K562 (cell line): Measurements from ENCODE around the gene NOD1. TPM values are rescaled to one million over a fixed set of nuclear protein-coding genes. Genes with fewer than 3 reads are reported as not detected.

Source experiments
- ATAC-seq: fragments of 200-7000 bp; cut with Tn5 transposase; 3 replicates; pipeline ENCODE4 v1.9.1; 2020; ENCODE audit warnings: moderate library complexity
- BruUV-seq: library from RNA; stranded (reverse); fragments of 400-500 nt; replicated peaks from 2 replicates; lab custom pipeline; 2021; lab: Mats Ljungman, UMichigan
- CTCF ChIA-PET: fragments of 300-600 bp; formaldehyde crosslinking; extraction: SDS; loops from one replicate; lab custom pipeline; 2021; ENCODE audit warnings: low intra/inter-chr PET ratio; lab: Yijun Ruan, JAX
- POLR2A ChIA-PET: fragments of 300-600, 350-650 bp; sonication (Branson Sonifier 250); formaldehyde crosslinking; extraction: SDS; loops from one replicate; lab custom pipeline; 2021; ENCODE audit warnings: antibody characterized with exemption, inconsistent platforms; lab: Yijun Ruan, JAX
- DNase-seq, 4 experiments: peaks; one replicate each; pipeline versions ENCODE4 v3.0.0 to v3.0.0-alpha.2; 2011 to 2018; ENCODE audit warnings: low spot score in 3 of 4, mixed read lengths in 3 of 4; ENCODE audit errors: extremely low read depth in 1 of 4
- FAIRE-seq: peaks from 2 replicates; lab custom pipeline; 2011; peaks lifted over from hg19 to GRCh38; lab: Jason Lieb, UNC
- H2AFZ ChIP-seq: 2 replicates; pipeline ENCODE4 v1.6.0; 2011; ENCODE audit warnings: low read depth, low read length, control low read depth, inconsistent platforms
- H3K27ac ChIP-seq: fragments of 200-600 bp; 3 replicates; pipeline ENCODE4 v1.8.0; 2011; ENCODE audit warnings: low read depth, mild to moderate bottlenecking, control low read depth, inconsistent platforms, low read length, moderate library complexity, mixed read lengths; ENCODE audit errors: extremely low read depth
- H3K27me3 ChIP-seq, 2 experiments: fragments of 300-600 bp in 1 of 2; 2 replicates in 1 of 2; 3 replicates in 1 of 2; pipeline versions ENCODE4 v1.6.0 to v1.8.0; 2011; ENCODE audit warnings: inconsistent platforms in 2 of 2, low read length in 2 of 2, mild to moderate bottlenecking in 1 of 2, mixed read lengths in 1 of 2, moderate library complexity in 1 of 2; ENCODE audit not compliant: control insufficient read depth in 2 of 2, insufficient read depth in 2 of 2
- H3K36me3 ChIP-seq: fragments of 300-600 bp; 3 replicates; pipeline ENCODE4 v1.8.0; 2011; ENCODE audit warnings: mild to moderate bottlenecking, low read length, inconsistent platforms; ENCODE audit not compliant: control insufficient read depth, insufficient read depth
- H3K4me1 ChIP-seq, 2 experiments: fragments of 200-600 bp in 1 of 2; replicated peaks in 1 of 2; 2 replicates in 1 of 2; 3 replicates in 1 of 2; pipeline versions ENCODE4 v1.5.1 to v1.8.0; 2011; ENCODE audit warnings: inconsistent platforms in 2 of 2, low read length in 2 of 2, mild to moderate bottlenecking in 1 of 2, mixed read lengths in 1 of 2, moderate library complexity in 1 of 2; ENCODE audit not compliant: control insufficient read depth in 2 of 2, insufficient read depth in 2 of 2
- H3K4me2 ChIP-seq: 2 replicates; pipeline ENCODE4 v1.6.1; 2011; ENCODE audit warnings: low read length, control low read depth, inconsistent platforms, mixed read lengths; ENCODE audit not compliant: insufficient read depth
- H3K4me3 ChIP-seq: fragments of 200-600 bp; sonication (generic), shearing (Covaris generic); 2 replicates; pipeline ENCODE4 v1.5.1; 2016; ENCODE audit warnings: control low read depth, inconsistent platforms
- H3K79me2 ChIP-seq: fragments of 200-600 bp; 3 replicates; pipeline ENCODE4 v1.8.0; 2011; ENCODE audit warnings: low read length, inconsistent platforms; ENCODE audit not compliant: control insufficient read depth, insufficient read depth
- H3K9ac ChIP-seq, 2 experiments: 2 replicates each; pipeline versions ENCODE4 v1.6.0 to v1.6.1; 2011; ENCODE audit warnings: low read depth in 2 of 2, low read length in 2 of 2, control low read depth in 1 of 2, inconsistent platforms in 1 of 2, mild to moderate bottlenecking in 1 of 2, mixed read lengths in 1 of 2; ENCODE audit not compliant: insufficient read depth in 1 of 2
- H3K9me1 ChIP-seq: one replicate; pipeline ENCODE4 v1.6.0; 2011; ENCODE audit warnings: inconsistent platforms, mild to moderate bottlenecking, low read length, moderate library complexity; ENCODE audit not compliant: control insufficient read depth, insufficient read depth
- H3K9me3 ChIP-seq: replicated peaks from 2 replicates; pipeline ENCODE4 v1.5.1; 2011; ENCODE audit warnings: low read depth, low read length, inconsistent platforms; ENCODE audit not compliant: control insufficient read depth, insufficient read depth
- H4K20me1 ChIP-seq: replicated peaks from 2 replicates; pipeline ENCODE4 v1.6.1; 2011; ENCODE audit warnings: low read length, inconsistent platforms, mixed read lengths; ENCODE audit not compliant: control insufficient read depth, insufficient read depth
- HDAC2 ChIP-seq: fragments of 450-650 bp; IDR thresholded peaks from 2 replicates; pipeline ENCODE4 v1.6.1; 2016; ENCODE audit warnings: mild to moderate bottlenecking
- MAFG ChIP-seq: fragments of 450-650 bp; conservative IDR thresholded peaks from 2 replicates; pipeline ENCODE4 v1.6.1; 2016; ENCODE audit warnings: missing genetic modification characterization, missing compliant biosample characterization
- MED1 ChIP-seq: sonication (generic); formaldehyde crosslinking; IDR thresholded peaks from 2 replicates; pipeline ENCODE4 v1.8.1; 2023; ENCODE audit warnings: missing genetic modification reagents, borderline replicate concordance
- MIER1 ChIP-seq: fragments of 450-650 bp; IDR thresholded peaks from 2 replicates; pipeline ENCODE4 v1.6.1; 2016; ENCODE audit warnings: antibody characterized with exemption, mild to moderate bottlenecking, low read depth
- NCOR1 ChIP-seq: fragments of 450-650 bp; IDR thresholded peaks from 2 replicates; pipeline ENCODE4 v1.6.1; 2016; ENCODE audit warnings: mild to moderate bottlenecking, moderate library complexity
- PML ChIP-seq: IDR thresholded peaks from 2 replicates; pipeline ENCODE4 v1.6.1; 2012; ENCODE audit warnings: low read length, inconsistent platforms
- SIN3A ChIP-seq, 2 experiments: fragments of 150-350 bp in 1 of 2; IDR thresholded peaks; 2 replicates each; pipeline ENCODE4 v1.6.1; 2011 to 2016; ENCODE audit warnings: borderline replicate concordance in 2 of 2, low read depth in 2 of 2, low read length in 2 of 2, mild to moderate bottlenecking in 2 of 2, moderate library complexity in 2 of 2; ENCODE audit not compliant: control insufficient read depth in 1 of 2
- SRSF1 ChIP-seq: fragments of 200-400 bp; formaldehyde crosslinking; IDR thresholded peaks from 2 replicates; pipeline ENCODE4 v1.6.1; 2017; ENCODE audit warnings: mild to moderate bottlenecking, low read depth, low read length, moderate library complexity
- TRIM28 ChIP-seq: fragments of 450-650 bp; IDR thresholded peaks from 2 replicates; pipeline ENCODE4 v1.6.1; 2017
- ZNF134 ChIP-seq: fragments of 250-450 bp; sonication (Bioruptor Pico); conservative IDR thresholded peaks from 2 replicates; pipeline ENCODE4 v1.4.0; 2020
- WGBS: fragments of 100-300 bp; shearing (Covaris generic); methylation state at CpG from one replicate; pipeline ENCODE4 v1.1.6; 2016; ENCODE audit warnings: low coverage, mixed read lengths; ENCODE audit not compliant: insufficient coverage; ENCODE audit errors: missing lambda C conversion rate; 5-methylcytosine and 5-hydroxymethylcytosine counted together
- in situ Hi-C: fragments of 300-500 bp; cut with MboI; formaldehyde crosslinking; loops from 4 replicates; pipeline ENCODE4 v1.15.0; 2018; ENCODE audit warnings: inconsistent platforms, mixed read lengths
- intact Hi-C: fragments of 100-400 bp; cut with micrococcal nuclease; formaldehyde crosslinking; loops from 2 replicates; pipeline ENCODE4 v1.14.2; 2022
- polyA plus RNA-seq, 8 experiments: library from polyadenylated mRNA; depleted of rRNA in 4 of 8; stranded (reverse) in 5 of 8; unstranded in 3 of 8; fragments of >200 nt; fragmentation: Nextera tagmentation in 2 of 8; fragmentation: Illumina TruSeq in 1 of 8; extraction: Ambion mirVana in 2 of 8; extraction: Trizol in 1 of 8; gene quantifications; 2 replicates each; pipeline versions ENCODE4 v1.2.1 to v1.2.3, GENCODE V29; 2011 to 2014; ENCODE audit warnings: inconsistent platforms in 1 of 8, missing spikeins in 1 of 8
- total RNA-seq, 7 experiments: library from RNA; depleted of rRNA in 6 of 7; stranded (reverse); fragments of >200 nt in 6 of 7; fragmentation: Illumina TruSeq in 2 of 7; extraction: Trizol in 2 of 7; gene quantifications; 2 replicates each; pipeline versions ENCODE4 v1.2.1 to v1.2.3, GENCODE V29; 2011 to 2021; ENCODE audit warnings: low replicate concordance in 1 of 7
- TF ChIP-seq, protein P1 (sequence below): fragments of 450-650 bp; formaldehyde crosslinking; IDR thresholded peaks from 2 replicates; pipeline ENCODE4 v1.4.0; 2022; ENCODE audit warnings: missing genetic modification characterization
- TF ChIP-seq, protein P2 (sequence below): fragments of 450-650 bp; IDR thresholded peaks from 2 replicates; pipeline ENCODE4 v1.6.1; 2014; ENCODE audit warnings: low read depth, mild to moderate bottlenecking, moderate library complexity, borderline replicate concordance
- TF ChIP-seq, protein P3 (sequence below), 2 experiments: fragments of 450-650 bp; IDR thresholded peaks; 2 replicates each; pipeline ENCODE4 v1.6.1; 2016
- TF ChIP-seq, protein P4 (sequence below): fragments of 250-450 bp; sonication (Bioruptor Pico); IDR thresholded peaks from 2 replicates; pipeline ENCODE4 v1.5.0; 2021; ENCODE audit warnings: mild to moderate bottlenecking, borderline replicate concordance

NOD1 gene
- total and polyA plus RNA-seq, 9 of the 15 experiments (the other 6 are each of a cell fraction or from before 2014, with no cell fraction given): 0.34 to 7.1 (median 4.7) TPM

DNA sequence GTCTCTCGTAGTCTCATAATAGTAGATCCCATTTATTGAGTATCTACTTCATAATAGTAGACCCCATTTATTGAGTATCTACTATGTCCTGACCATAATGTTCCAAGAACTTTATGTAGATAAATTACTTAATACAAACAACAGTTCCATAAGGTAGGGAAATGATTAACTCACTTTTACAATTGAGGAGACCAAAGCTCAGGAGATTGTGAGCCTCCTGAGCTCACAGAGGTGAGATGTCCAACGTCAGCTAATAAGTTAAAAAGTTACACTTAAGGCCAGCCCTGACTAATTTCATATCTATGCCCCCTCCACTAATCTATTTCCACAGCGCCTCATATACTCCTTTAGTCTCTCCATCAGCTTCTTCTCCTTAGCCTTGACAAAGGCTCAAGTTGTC lies 43.6 kb upstream of the NOD1 start:
- no peaks in the 10 kb centered on the region for H4K20me1 ChIP-seq
- H3K27ac ChIP-seq: no peak overlapping the region
- no peak for ATAC-seq
- no peaks in the 10 kb centered on the region for H3K27me3 ChIP-seq
- POLR2A ChIA-PET: interaction anchor here (0.8 to 1.4 kb wide), 4 partner anchors 10 to 44 kb away, joined by 3 to 8 read pairs (median 4); partner anchors contain the start of gene GGCT
- H3K36me3 ChIP-seq: no peaks in the 10 kb centered on the region
- H3K9me3 ChIP-seq: no peaks in the 10 kb centered on the region
- intact Hi-C loops (no loop called here), in situ Hi-C loops (no loop called here)
- no peak overlapping the region for H3K9ac ChIP-seq
- TF ChIP-seq, protein P1, sequence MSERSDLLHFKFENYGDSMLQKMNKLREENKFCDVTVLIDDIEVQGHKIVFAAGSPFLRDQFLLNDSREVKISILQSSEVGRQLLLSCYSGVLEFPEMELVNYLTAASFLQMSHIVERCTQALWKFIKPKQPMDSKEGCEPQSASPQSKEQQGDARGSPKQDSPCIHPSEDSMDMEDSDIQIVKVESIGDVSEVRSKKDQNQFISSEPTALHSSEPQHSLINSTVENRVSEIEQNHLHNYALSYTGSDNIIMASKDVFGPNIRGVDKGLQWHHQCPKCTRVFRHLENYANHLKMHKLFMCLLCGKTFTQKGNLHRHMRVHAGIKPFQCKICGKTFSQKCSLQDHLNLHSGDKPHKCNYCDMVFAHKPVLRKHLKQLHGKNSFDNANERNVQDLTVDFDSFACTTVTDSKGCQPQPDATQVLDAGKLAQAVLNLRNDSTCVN (CRISPR knock-in tag): no peak
- TF ChIP-seq SRSF1 (no peak), HDAC2 (no peak), ZNF134 (CRISPR knock-in tag) (no peak), MED1 (no peak), SIN3A (IDR thresholded peaks at IDR 0.05; ENCODE audit: borderline replicate concordance in 2 of 2, control insufficient read depth in 1 of 2, low read depth in 2 of 2, low read length in 2 of 2) (no peak), MIER1 (no peak), TRIM28 (no peak), MAFG (tag) (no peak), PML (no peak), NCOR1 (no peak)
- TF ChIP-seq, protein P2, sequence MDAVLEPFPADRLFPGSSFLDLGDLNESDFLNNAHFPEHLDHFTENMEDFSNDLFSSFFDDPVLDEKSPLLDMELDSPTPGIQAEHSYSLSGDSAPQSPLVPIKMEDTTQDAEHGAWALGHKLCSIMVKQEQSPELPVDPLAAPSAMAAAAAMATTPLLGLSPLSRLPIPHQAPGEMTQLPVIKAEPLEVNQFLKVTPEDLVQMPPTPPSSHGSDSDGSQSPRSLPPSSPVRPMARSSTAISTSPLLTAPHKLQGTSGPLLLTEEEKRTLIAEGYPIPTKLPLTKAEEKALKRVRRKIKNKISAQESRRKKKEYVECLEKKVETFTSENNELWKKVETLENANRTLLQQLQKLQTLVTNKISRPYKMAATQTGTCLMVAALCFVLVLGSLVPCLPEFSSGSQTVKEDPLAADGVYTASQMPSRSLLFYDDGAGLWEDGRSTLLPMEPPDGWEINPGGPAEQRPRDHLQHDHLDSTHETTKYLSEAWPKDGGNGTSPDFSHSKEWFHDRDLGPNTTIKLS: no peak
- TF ChIP-seq, protein P3, sequence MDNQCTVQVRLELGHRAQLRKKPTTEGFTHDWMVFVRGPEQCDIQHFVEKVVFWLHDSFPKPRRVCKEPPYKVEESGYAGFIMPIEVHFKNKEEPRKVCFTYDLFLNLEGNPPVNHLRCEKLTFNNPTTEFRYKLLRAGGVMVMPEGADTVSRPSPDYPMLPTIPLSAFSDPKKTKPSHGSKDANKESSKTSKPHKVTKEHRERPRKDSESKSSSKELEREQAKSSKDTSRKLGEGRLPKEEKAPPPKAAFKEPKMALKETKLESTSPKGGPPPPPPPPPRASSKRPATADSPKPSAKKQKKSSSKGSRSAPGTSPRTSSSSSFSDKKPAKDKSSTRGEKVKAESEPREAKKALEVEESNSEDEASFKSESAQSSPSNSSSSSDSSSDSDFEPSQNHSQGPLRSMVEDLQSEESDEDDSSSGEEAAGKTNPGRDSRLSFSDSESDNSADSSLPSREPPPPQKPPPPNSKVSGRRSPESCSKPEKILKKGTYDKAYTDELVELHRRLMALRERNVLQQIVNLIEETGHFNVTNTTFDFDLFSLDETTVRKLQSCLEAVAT (IDR thresholded peaks at IDR 0.05): no peak
- TF ChIP-seq, protein P4, sequence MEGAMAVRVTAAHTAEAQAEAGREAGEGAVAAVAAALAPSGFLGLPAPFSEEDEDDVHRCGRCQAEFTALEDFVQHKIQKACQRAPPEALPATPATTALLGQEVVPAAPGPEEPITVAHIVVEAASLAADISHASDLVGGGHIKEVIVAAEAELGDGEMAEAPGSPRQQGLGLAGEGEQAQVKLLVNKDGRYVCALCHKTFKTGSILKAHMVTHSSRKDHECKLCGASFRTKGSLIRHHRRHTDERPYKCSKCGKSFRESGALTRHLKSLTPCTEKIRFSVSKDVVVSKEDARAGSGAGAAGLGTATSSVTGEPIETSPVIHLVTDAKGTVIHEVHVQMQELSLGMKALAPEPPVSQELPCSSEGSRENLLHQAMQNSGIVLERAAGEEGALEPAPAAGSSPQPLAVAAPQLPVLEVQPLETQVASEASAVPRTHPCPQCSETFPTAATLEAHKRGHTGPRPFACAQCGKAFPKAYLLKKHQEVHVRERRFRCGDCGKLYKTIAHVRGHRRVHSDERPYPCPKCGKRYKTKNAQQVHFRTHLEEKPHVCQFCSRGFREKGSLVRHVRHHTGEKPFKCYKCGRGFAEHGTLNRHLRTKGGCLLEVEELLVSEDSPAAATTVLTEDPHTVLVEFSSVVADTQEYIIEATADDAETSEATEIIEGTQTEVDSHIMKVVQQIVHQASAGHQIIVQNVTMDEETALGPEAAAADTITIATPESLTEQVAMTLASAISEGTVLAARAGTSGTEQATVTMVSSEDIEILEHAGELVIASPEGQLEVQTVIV: no peak
- TF ChIP-seq, all 486 proteins: peak for 0
- CTCF ChIA-PET: no interaction called here
- BruUV-seq: no TSS peak
- 36% methylated on average over 3 of the region's 3 CpGs for WGBS
- no peak for DNase-seq
- peaks cover 8 to 11% of the 10 kb centered on the region in 2 experiments for H3K4me1 ChIP-seq
- no peak for FAIRE-seq
- H3K4me2 ChIP-seq: no peak overlapping the region
- no peak overlapping the region for H3K4me3 ChIP-seq
- no peaks in the 10 kb centered on the region for H3K79me2 ChIP-seq
- no peak overlapping the region for H2AFZ ChIP-seq
- peaks cover 5% of the 10 kb centered on the region for H3K9me1 ChIP-seq
